MM.1S (cell line): Measurements from ENCODE around the gene ULBP1.
A peak's percentile ranks its signal among the peaks of the same experiment; 100 is the strongest.
"Not testable (repeated sequence)": the region's sequence is repeated elsewhere in the genome, so short reads cannot be mapped to it uniquely, and the experiment has no call there.

ENCODE experiments used
- DNase-seq: peaks from one replicate; pipeline ENCODE4 v3.0.0-alpha.2; 2015
- H2AFZ ChIP-seq: fragments of 300-600 bp; sonication (generic); 2 replicates; pipeline ENCODE4 v1.6.0; 2016; ENCODE audit warnings: antibody characterized with exemption, low read length
- H3F3A ChIP-seq: fragments of 300-600 bp; sonication (generic); 2 replicates; pipeline ENCODE4 v1.6.1; 2016; ENCODE audit warnings: mild to moderate bottlenecking, antibody characterized with exemption, low read length, moderate library complexity, mixed read lengths; ENCODE audit not compliant: insufficient read depth
- H3K27ac ChIP-seq: fragments of 300-600 bp; sonication (generic); 2 replicates; pipeline ENCODE4 v1.5.1; 2016; ENCODE audit warnings: mild to moderate bottlenecking, low read length
- H3K27me3 ChIP-seq: fragments of 300-600 bp; sonication (generic); replicated peaks from 2 replicates; pipeline ENCODE4 v1.6.0; 2016; ENCODE audit warnings: low read length; ENCODE audit not compliant: insufficient read depth
- H3K36me3 ChIP-seq: fragments of 300-600 bp; sonication (generic); replicated peaks from 2 replicates; pipeline ENCODE4 v1.6.1; 2016; ENCODE audit warnings: mild to moderate bottlenecking, low read length, mixed read lengths; ENCODE audit not compliant: insufficient read depth
- H3K4me1 ChIP-seq: fragments of 300-600 bp; sonication (generic); 2 replicates; pipeline ENCODE4 v1.6.1; 2016; ENCODE audit warnings: low read length, mixed read lengths
- H3K4me2 ChIP-seq: fragments of 300-600 bp; sonication (generic); 2 replicates; pipeline ENCODE4 v1.6.0; 2016; ENCODE audit warnings: low read depth, low read length
- H3K4me3 ChIP-seq: fragments of 300-600 bp; sonication (generic); 2 replicates; pipeline ENCODE4 v1.5.1; 2016; ENCODE audit warnings: low read length, mixed read lengths
- H3K79me2 ChIP-seq: fragments of 300-600 bp; sonication (generic); 2 replicates; pipeline ENCODE4 v1.6.1; 2016; ENCODE audit warnings: mixed run types, low read length, mixed read lengths
- H3K9ac ChIP-seq: fragments of 300-600 bp; sonication (generic); 2 replicates; pipeline ENCODE4 v1.6.1; 2016; ENCODE audit warnings: low read length, mixed read lengths
- H3K9me2 ChIP-seq: fragments of 300-600 bp; sonication (generic); replicated peaks from 2 replicates; pipeline ENCODE4 v1.6.1; 2016; ENCODE audit warnings: mild to moderate bottlenecking, low read length, mixed read lengths; ENCODE audit not compliant: insufficient read depth
- H3K9me3 ChIP-seq: fragments of 300-600 bp; sonication (generic); replicated peaks from 2 replicates; pipeline ENCODE4 v1.6.1; 2016; ENCODE audit warnings: mild to moderate bottlenecking, low read length, mixed read lengths; ENCODE audit not compliant: insufficient read depth
- H4K20me1 ChIP-seq: fragments of 300-600 bp; sonication (generic); 2 replicates; pipeline ENCODE4 v1.6.1; 2016; ENCODE audit warnings: mild to moderate bottlenecking, low read length, moderate library complexity, mixed read lengths; ENCODE audit not compliant: insufficient read depth
- CTCF ChIP-seq: fragments of 300-600 bp; sonication (generic); IDR thresholded peaks from 2 replicates; pipeline ENCODE4 v1.5.1; 2016; ENCODE audit warnings: antibody characterized with exemption, low read length, mixed read lengths
- EZH2 ChIP-seq: fragments of 300-600 bp; sonication (generic); optimal IDR thresholded peaks from 2 replicates; pipeline ENCODE3; 2017; ENCODE audit warnings: low read depth, mild to moderate bottlenecking, antibody characterized with exemption, low read length, mixed read lengths
- EZH2phosphoT487 ChIP-seq: fragments of 300-600 bp; sonication (generic); IDR thresholded peaks from 2 replicates; pipeline ENCODE4 v1.6.1; 2018; ENCODE audit warnings: antibody characterized with exemption, low read length

Gene ULBP1

GRCh38 chr6:149955654-149956317 is 8.0 kb upstream of the ULBP1 start:
- H3F3A ChIP-seq, H3K9ac ChIP-seq, DNase-seq, H3K79me2 ChIP-seq, H3K9me2 ChIP-seq, H3K36me3 ChIP-seq, H4K20me1 ChIP-seq, H3K4me1 ChIP-seq, H2AFZ ChIP-seq, H3K4me2 ChIP-seq, H3K4me3 ChIP-seq, H3K9me3 ChIP-seq, H3K27ac ChIP-seq: not testable (repeated sequence)
- H3K27me3 ChIP-seq = peaks cover 66% of the 10 kb centered on the region

- DNase-seq, H3K79me2 ChIP-seq, H3K4me1 ChIP-seq, H3K9me2 ChIP-seq, H3K36me3 ChIP-seq, H2AFZ ChIP-seq, H3K4me2 ChIP-seq, H3F3A ChIP-seq, H4K20me1 ChIP-seq, H3K9ac ChIP-seq, H3K27ac ChIP-seq, H3K9me3 ChIP-seq, H3K4me3 ChIP-seq: not testable (repeated sequence)
- peaks cover 55% of the 10 kb centered on the region for H3K27me3 ChIP-seq
Observed at GRCh38 chr6:149958124-149958523, 5.6 kb upstream of the ULBP1 start.

- H3K4me2 ChIP-seq, H2AFZ ChIP-seq, H3F3A ChIP-seq, H3K36me3 ChIP-seq, DNase-seq, H3K79me2 ChIP-seq, H4K20me1 ChIP-seq, H3K9me2 ChIP-seq, H3K4me3 ChIP-seq, H3K27ac ChIP-seq, H3K4me1 ChIP-seq, H3K9me3 ChIP-seq, H3K9ac ChIP-seq: not testable (repeated sequence)
- H3K27me3 ChIP-seq = peaks cover 57% of the 10 kb centered on the region
Observed at GRCh38 chr6:149959806-149960205, 3.9 kb upstream of the ULBP1 start.

- Histone ChIP-seq H3K27me3 (peaks cover 60% of the 10 kb centered on the region), H3K9me3 (no peaks in the 10 kb centered on the region), H3K27ac (no peak overlapping the region), H2AFZ (no peak overlapping the region), H3K9ac (no peak overlapping the region), H4K20me1 (no peaks in the 10 kb centered on the region), H3F3A (no peaks in the 10 kb centered on the region), H3K4me1 (no peaks in the 10 kb centered on the region), H3K4me2 (no peak overlapping the region), H3K4me3 (no peak overlapping the region), H3K79me2 (no peaks in the 10 kb centered on the region), H3K36me3 (no peaks in the 10 kb centered on the region), H3K9me2 (no peaks in the 10 kb centered on the region)
- TF ChIP-seq CTCF (no peak), EZH2phosphoT487 (no peak)
- no peak for DNase-seq
Observed at GRCh38 chr6:149960488-149960887, 3.3 kb upstream of the ULBP1 start.

GRCh38 chr6:149961728-149962425 is 1.9 kb upstream of the ULBP1 start:
- peaks cover 53% of the 10 kb centered on the region for H3K27me3 ChIP-seq
- no peaks in the 10 kb centered on the region for H3K4me1 ChIP-seq
- no peak overlapping the region for H2AFZ ChIP-seq

More at GRCh38 chr6:149961728-149962425, 1.9 kb upstream of the ULBP1 start:
- H3K79me2 ChIP-seq = no peaks in the 10 kb centered on the region
- H3K4me3 ChIP-seq = no peak overlapping the region
- no peak overlapping the region for H3K9ac ChIP-seq
- H3K27ac ChIP-seq = no peak overlapping the region
- TF ChIP-seq CTCF (peak; percentile 13), EZH2 (no peak)
- no peaks in the 10 kb centered on the region for H3K9me3 ChIP-seq
- no peaks in the 10 kb centered on the region for H3K9me2 ChIP-seq
- no peaks in the 10 kb centered on the region for H4K20me1 ChIP-seq
- H3K4me2 ChIP-seq = no peak overlapping the region
- DNase-seq = peak; percentile 18
- H3K36me3 ChIP-seq = no peaks in the 10 kb centered on the region
- no peaks in the 10 kb centered on the region for H3F3A ChIP-seq
